OCI-LY3 (cell line): ENCODE data around the gene FAM181A.

Experiments used
- H2AFZ ChIP-seq: fragments of 200-600, 300-600 bp; shearing (Covaris generic); 2 replicates; pipeline ENCODE4 v1.6.0; 2014; ENCODE audit warnings: antibody characterized with exemption, low read depth, low read length
- H3K27ac ChIP-seq: fragments of 200-600, 300-600 bp; sonication (generic); 2 replicates; pipeline ENCODE4 v1.5.1; 2014; ENCODE audit warnings: mild to moderate bottlenecking, low read length, moderate library complexity, mixed read lengths
- H3K27me3 ChIP-seq: fragments of 200-600, 300-600 bp; sonication (generic); 2 replicates; pipeline ENCODE4 v1.6.1; 2014; ENCODE audit warnings: low read depth, low read length, mixed read lengths
- H3K36me3 ChIP-seq: fragments of 200-600, 300-600 bp; sonication (generic); replicated peaks from 2 replicates; pipeline ENCODE3; 2014; ENCODE audit warnings: low read depth, low read length, mixed read lengths
- H3K4me1 ChIP-seq: fragments of 300-600, 200-600 bp; sonication (generic); 2 replicates; pipeline ENCODE4 v1.6.1; 2014; ENCODE audit warnings: low read length, mixed read lengths
- H3K4me2 ChIP-seq: fragments of 200-600, 300-600 bp; sonication (generic); 2 replicates; pipeline ENCODE4 v1.6.1; 2014; ENCODE audit warnings: low read length, mixed read lengths
- H3K4me3 ChIP-seq: fragments of 300-600, 200-600 bp; sonication (generic); 2 replicates; pipeline ENCODE4 v1.5.1; 2014; ENCODE audit warnings: antibody characterized with exemption, mild to moderate bottlenecking, low read length, moderate library complexity
- H3K79me2 ChIP-seq: fragments of 300-600, 200-600 bp; shearing (Covaris generic); 2 replicates; pipeline ENCODE4 v1.6.1; 2014; ENCODE audit warnings: mild to moderate bottlenecking, low read length, mixed read lengths
- H3K9ac ChIP-seq: fragments of 300-600, 200-600 bp; shearing (Covaris generic); 2 replicates; pipeline ENCODE4 v1.6.0; 2014; ENCODE audit warnings: mild to moderate bottlenecking, low read length, moderate library complexity
- H3K9me3 ChIP-seq: fragments of 200-600, 300-600 bp; shearing (Covaris generic); 2 replicates; pipeline ENCODE4 v1.6.1; 2014; ENCODE audit warnings: low read length, mixed read lengths; ENCODE audit not compliant: insufficient read depth
- H4K20me1 ChIP-seq: fragments of 200-600, 300-600 bp; sonication (generic); 2 replicates; pipeline ENCODE4 v1.6.1; 2016; ENCODE audit warnings: low read length, mixed read lengths; ENCODE audit not compliant: insufficient read depth
- CTCF ChIP-seq: fragments of 200-600, 300-600 bp; sonication (generic); IDR thresholded peaks from 2 replicates; pipeline ENCODE4 v1.5.1; 2014; ENCODE audit warnings: antibody characterized with exemption, low read length, low read depth
- EZH2phosphoT487 ChIP-seq: fragments of 200-600 bp; shearing (Covaris generic); IDR thresholded peaks from 2 replicates; pipeline ENCODE4 v1.6.1; 2018; ENCODE audit warnings: antibody characterized with exemption, mixed run types, low read depth

Gene FAM181A

DNA sequence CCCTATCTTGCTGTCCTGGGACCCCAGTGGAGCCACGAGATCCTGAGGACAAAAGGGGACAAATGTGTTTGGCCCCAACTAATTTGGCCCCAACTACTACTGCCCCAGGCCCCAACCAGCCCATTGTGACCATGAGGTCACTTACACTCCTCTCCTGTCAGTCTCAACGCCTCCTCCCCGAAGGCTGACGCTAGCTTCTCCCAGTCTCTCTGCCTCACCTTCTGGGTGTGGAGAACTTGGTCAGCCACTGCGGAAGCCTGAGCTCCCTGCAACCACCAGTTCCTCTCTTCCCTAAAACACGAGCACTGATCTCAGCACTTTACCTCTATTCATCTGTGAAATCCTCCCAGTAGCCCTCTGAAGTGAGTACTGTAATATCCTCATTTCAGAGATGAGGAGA, 13.3 kb downstream of the FAM181A start:
- Histone ChIP-seq H3K36me3 (no peaks in the 10 kb centered on the region), H3K79me2 (no peaks in the 10 kb centered on the region), H4K20me1 (no peaks in the 10 kb centered on the region), H3K27ac (no peak overlapping the region), H3K4me3 (no peak overlapping the region), H3K9me3 (no peaks in the 10 kb centered on the region), H3K4me2 (no peak overlapping the region), H3K4me1 (peaks cover 11% of the 10 kb centered on the region), H3K27me3 (peaks cover 3% of the 10 kb centered on the region; the same call in 1 of the 2 replicates), H3K9ac (peak overlapping the region; percentile 7; the same call in 1 of the 2 replicates), H2AFZ (no peak overlapping the region)
- TF ChIP-seq EZH2phosphoT487 (no peak), CTCF (no peak)

DNA sequence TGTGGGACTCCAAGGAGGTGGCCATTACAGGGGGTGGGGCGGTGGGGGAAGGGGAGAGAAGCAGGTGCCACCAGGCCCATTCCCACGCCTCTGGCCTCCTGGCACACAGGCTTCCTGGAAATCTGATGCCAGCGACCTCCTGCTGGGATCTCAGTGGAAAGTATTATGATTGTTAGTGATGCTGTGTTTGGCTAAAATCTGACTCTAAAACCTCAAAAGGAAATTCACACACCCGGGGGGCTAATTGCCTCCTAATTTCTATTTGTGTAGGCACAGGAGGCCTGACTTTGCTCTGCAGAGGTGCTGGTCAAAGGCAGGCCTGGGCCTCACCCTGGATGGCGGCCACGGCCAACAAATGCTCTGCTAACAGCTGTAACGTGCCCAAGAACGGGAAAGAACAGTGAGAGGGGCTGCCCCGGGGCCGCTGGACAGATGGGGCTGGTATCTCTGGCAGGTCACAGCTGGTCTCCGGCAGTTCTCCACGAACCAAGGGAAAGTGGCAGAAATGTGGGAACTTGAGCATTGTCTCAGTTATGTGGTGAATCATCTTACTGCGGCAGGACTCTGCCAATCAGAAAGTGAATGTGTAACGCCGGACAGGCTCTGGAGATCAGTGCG, 14.3 kb downstream of the FAM181A start:
- H3K9ac ChIP-seq: no peak overlapping the region
- no peaks in the 10 kb centered on the region for H3K9me3 ChIP-seq
- no peak for TF ChIP-seq EZH2phosphoT487
- TF ChIP-seq CTCF: no peak
- H3K4me2 ChIP-seq: no peak overlapping the region
- H3K36me3 ChIP-seq: no peaks in the 10 kb centered on the region
- H3K4me1 ChIP-seq: peaks cover 17% of the 10 kb centered on the region
- no peaks in the 10 kb centered on the region for H4K20me1 ChIP-seq
- H2AFZ ChIP-seq: no peak overlapping the region
- H3K27ac ChIP-seq: no peak overlapping the region
- peaks cover 12% of the 10 kb centered on the region for H3K27me3 ChIP-seq
- H3K4me3 ChIP-seq: no peak overlapping the region
- no peaks in the 10 kb centered on the region for H3K79me2 ChIP-seq

DNA sequence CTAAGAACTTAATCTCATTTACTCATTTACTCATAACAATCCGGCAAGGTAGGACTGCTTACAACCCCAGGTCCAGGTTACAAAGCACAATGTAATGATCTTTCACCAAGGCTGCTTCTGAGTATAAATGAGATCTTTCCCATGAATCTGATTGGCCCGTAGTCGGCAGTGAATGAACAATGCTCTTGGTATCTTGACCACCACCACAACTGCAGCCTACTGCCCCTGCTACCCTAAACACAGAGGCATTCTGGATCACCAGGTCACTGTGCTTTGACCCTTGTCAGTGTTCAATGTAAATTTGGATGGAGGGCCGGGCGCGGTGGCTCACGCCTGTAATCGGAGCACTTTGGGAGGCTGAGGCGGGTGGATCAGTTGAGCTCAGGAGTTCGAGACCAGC, 15.9 kb downstream of the FAM181A start:
- H4K20me1 ChIP-seq: no peaks in the 10 kb centered on the region
- no peaks in the 10 kb centered on the region for H3K36me3 ChIP-seq
- peaks cover 20% of the 10 kb centered on the region for H3K4me1 ChIP-seq
- H3K79me2 ChIP-seq: no peaks in the 10 kb centered on the region
- peaks cover 17% of the 10 kb centered on the region for H3K27me3 ChIP-seq
- H3K4me3 ChIP-seq: no peak overlapping the region
- H3K27ac ChIP-seq: no peak overlapping the region
- H3K9me3 ChIP-seq: no peaks in the 10 kb centered on the region
- H2AFZ ChIP-seq: no peak overlapping the region
- no peak overlapping the region for H3K9ac ChIP-seq
- no peak overlapping the region for H3K4me2 ChIP-seq
- TF ChIP-seq CTCF (no peak), EZH2phosphoT487 (no peak)

GRCh38 chr14:93943930-93944329, 16.8 kb downstream of the FAM181A start:
- no peak overlapping the region for H3K27ac ChIP-seq
- no peak overlapping the region for H2AFZ ChIP-seq
- peaks cover 17% of the 10 kb centered on the region for H3K27me3 ChIP-seq
- no peak overlapping the region for H3K4me3 ChIP-seq
- peaks cover 20% of the 10 kb centered on the region for H3K4me1 ChIP-seq
- no peaks in the 10 kb centered on the region for H4K20me1 ChIP-seq
- H3K9ac ChIP-seq: no peak overlapping the region
- no peaks in the 10 kb centered on the region for H3K79me2 ChIP-seq
- H3K4me2 ChIP-seq: no peak overlapping the region
- TF ChIP-seq CTCF: no peak
- TF ChIP-seq EZH2phosphoT487: no peak
- no peaks in the 10 kb centered on the region for H3K9me3 ChIP-seq
- H3K36me3 ChIP-seq: no peaks in the 10 kb centered on the region
